Stimulated activated naive CD4-positive, alpha-beta T cell treated with Interleukin-2 at 50 U/mL for 16 hours (primary cell): ENCODE results near the gene PEX7.
"Not testable (repeated sequence)": the region's sequence is repeated elsewhere in the genome, so short reads cannot be mapped to it uniquely, and the experiment has no call there.

Experiments
- DNase-seq: peaks from one replicate; lab custom pipeline; 2025; lab: John Stamatoyannopoulos, UW

The PEX7 gene

DNA sequence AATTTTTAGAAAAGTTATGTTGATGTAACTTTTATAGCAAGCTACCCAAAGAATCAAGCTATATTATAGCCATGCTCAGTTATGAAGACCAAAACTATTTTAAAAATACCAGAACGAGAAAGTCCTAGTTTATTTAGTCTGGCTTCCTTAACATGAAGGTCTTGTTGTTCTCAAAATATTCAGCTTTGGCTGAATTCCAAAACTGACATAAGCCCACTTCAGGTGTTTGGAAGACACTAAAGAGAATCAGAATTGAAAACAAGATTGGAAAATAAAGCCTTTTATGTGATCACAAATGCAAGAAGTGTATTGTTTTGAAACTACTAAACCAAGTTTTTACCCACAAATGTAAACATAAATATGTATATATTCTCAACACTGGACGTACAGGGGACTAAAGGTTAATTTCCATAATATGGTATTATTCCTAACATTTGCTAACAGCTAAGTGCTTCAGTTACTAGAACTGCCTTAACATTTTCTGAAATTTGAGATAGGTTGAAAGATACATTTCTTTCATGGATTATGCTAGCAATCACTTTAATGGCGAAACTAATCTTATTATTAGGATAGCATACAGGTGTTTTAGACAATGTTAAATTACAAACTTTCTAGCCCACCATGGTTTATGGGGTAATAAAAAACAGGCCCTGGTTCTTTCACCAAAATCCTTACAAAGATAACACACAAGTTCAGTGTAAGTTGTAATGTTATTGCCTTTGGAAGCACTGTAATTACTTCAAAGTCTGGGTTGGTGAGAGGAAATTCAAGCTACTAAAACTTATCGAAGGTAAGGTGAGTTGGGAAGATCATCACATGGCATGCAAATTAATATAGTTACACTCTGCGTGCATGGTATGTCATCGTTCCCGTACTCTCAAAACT lies 31.7 kb upstream of the PEX7 start:
- DNase-seq: no peak

DNA sequence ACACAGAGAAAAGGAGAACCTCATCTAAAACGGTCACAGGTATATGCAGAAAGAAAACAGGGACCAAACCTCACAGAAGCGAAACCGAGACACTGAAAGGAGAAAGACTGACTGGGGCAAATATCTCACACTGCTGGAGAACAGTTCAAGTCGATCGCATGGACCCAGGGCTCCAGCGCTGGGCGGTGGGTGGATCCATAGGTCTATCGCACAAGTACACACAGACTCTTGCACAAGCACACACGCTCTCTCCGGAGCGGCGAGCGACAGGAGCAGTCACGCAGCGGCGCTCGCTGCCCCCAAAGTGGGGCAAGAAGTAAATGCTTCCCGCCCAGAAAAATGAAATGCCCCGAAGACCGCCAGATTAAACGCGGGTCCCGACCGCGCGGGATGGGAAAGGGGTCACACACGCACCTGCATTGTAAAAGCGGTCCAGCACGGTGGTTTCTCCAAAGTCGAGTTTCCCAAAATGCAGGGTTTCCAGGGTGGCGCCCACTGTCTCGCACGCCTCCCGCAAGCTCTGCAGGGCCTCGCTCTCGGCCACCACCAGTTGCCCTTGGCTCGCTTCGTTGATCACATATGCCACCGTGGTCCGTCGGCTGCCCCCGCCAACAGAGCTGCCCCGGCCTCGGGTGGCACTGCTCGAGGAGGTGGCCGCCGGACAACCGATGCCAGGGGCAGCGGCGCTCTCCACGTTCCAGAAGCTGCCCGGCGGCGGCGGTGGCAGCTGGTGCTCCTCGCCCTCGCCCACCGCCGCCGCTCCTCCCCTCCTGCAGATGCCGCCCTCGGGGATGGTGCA lies 30.9 kb upstream of the PEX7 start:
- peak; percentile 47 for DNase-seq

DNA sequence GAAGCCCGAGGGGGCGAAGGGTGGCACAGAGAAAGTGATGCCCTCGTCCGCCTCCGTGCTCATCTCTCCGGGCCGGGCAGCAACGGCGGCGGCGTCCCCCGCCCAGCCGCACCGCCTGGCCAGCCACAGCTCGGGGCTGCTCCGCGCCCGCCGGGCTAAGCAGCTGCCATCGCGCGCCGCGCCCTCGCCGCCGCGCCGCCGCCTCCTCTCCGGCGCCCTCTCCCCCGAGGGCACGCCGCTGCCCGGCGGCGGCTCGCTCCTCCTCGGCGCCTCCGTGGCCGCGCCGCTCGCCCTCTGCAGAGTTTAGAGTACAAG lies 30.3 kb upstream of the PEX7 start:
- DNase-seq: no peak

DNA sequence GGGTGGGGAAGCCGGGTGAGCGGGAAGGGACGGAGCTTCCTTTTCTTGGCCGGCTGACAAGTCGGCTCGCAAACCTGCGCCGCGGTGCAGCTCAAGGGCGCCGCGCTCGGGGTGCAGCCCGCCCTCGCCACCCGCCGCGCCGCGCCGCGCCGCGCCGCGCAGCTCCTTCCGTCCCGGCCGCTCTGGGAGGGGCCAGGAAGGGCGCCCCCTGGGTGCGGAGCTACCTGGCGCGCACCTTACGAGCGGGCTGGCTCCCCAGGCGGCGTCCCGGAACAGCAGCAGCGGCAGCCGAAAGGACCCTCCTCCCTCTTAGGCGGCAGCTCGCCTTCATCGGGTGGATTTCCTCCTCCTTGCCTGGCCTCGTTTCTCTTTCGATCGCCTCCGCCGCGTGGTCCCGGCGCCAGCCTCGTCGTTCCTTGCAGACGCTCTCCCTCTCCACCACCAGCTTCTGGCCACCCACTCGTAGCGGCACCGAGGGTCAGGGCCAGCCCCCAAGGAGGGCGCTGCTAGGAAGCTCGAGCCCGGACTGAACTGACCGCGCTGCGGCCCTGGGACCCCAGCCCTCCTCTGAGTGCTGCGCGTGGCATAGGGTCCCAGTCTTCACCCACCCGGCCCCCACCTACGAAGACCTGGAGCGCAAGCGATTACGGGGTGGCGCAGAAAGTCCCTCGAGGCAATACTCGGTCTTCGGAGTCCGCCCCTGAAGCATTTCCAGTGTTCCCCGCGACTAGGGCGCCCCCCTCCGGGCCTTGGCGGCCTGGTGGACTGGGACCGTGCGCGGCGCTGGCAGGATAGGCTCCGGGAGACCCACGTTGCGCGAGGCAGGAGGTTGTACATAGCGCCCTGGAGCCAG lies 29.8 kb upstream of the PEX7 start, which contains the start of gene MAP3K5:
TSS of gene MAP3K5 (minus strand) at position 68 of the 853 bp plus-strand sequence. CDS start 320 bp downstream, outside the sequence.
- DNase-seq: peak; percentile 94

DNA sequence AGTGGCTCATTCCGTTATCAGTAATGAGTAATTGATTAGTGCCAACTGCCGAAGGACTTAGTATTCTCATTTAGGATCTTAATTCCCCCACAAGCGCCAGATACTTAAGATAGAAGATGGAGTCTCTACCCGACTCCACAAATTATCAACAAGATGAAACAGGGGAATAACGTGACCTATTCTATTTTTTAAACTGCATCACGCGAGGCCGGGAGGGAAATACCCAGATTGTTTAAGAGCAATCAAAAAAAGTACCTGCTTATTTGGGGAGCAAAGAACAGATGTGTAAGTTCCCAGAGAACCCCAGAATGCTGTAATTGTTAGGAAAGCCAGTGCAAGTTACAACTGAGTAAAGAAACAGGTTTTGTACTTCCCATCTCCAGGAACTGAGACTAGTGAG lies 29.0 kb upstream of the PEX7 start:
- no peak for DNase-seq

DNA sequence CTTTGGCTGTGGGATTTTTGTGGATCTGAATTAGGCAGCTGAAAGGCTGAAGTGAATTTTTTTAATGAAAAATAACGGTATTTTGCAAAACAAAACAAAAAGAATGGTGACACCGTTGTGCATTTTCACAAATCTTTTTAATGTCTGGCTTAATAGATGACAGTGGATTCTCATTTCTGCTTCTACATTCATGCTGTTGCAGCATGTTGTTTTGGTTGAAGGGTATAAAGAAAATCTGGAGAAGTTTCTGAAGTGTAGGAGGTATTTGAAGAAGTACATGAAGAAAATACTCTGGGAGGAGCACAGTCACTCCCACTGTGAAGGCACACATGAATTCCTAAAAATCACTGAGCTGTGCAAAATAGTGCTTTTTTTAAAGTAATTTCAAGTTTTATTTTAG lies 27.0 kb upstream of the PEX7 start:
- DNase-seq: no peak

DNA sequence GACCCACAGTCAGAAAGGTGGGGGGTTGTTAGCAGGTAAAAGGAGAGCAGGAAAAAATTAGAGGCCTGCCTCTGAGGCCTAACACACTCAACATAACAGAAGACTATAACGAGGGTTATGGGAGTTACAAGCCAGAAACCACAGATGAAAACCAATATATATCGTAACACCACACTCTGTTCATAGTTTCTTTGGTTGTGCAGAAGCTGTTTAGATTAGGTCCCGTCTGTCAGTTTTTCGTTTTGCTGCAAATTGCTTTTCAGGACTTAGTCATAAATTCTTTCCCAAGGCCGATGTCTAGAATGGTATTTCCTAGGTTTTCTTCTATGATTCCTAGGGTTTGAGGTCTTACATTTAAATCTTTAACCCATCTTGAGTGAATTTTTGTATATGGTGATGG lies 26.4 kb upstream of the PEX7 start:
- no peak for DNase-seq

DNA sequence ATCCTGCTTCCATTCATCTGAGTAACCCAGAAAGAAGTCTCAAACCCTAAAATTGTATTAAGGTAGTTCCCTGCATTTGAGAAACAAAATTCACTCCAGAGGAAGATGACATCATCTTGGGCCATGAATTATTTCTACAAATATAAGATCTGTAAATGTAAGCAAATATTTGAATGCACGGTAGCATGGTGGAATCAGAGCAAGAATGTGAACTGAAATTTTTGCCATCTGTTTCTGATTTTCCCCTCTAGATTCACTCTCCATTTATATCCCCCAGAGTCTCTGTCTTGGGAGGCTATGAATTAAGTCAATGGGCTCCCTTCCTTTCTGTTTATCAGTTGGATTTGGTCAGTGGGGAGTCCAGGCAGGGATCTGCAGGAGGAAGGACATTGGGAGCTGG lies 24.3 kb upstream of the PEX7 start:
- no peak for DNase-seq

DNA sequence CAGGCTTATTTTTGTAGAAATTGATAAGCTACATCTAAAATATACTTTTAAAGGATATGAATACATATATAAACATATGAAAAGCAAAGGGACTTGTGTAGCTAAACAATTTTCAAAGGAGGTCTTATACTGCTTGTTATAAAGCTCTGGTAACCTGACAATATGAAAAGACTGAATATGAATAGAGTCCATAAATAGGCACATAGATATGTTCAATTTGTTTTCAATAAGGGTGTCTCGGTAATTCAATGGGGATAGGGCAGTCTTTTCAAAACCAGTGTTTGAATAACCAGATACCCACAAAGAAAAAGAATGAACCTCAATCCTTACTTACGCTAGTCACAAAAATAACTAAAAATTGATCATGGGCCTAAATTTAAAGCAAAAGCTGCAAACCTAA lies 20.8 kb upstream of the PEX7 start:
- no peak for DNase-seq

DNA sequence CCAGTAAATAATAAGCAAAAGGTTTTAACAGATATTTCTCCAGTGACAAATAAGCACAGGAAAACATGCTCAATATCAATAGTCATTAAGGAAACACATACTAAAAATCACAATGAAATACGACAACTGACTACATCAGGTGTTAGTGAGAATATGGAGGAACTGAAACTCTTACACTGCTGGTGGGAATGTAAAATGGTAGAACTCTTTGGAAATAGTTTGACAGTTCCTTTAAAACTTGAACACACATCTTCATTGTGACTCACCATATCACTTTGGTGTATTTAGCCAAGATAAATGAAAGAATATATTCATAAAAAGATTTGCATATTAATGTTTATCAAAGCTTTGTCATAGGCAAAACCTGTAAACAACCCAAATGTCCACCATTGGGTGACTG lies 18.8 kb upstream of the PEX7 start:
- DNase-seq: no peak

DNA sequence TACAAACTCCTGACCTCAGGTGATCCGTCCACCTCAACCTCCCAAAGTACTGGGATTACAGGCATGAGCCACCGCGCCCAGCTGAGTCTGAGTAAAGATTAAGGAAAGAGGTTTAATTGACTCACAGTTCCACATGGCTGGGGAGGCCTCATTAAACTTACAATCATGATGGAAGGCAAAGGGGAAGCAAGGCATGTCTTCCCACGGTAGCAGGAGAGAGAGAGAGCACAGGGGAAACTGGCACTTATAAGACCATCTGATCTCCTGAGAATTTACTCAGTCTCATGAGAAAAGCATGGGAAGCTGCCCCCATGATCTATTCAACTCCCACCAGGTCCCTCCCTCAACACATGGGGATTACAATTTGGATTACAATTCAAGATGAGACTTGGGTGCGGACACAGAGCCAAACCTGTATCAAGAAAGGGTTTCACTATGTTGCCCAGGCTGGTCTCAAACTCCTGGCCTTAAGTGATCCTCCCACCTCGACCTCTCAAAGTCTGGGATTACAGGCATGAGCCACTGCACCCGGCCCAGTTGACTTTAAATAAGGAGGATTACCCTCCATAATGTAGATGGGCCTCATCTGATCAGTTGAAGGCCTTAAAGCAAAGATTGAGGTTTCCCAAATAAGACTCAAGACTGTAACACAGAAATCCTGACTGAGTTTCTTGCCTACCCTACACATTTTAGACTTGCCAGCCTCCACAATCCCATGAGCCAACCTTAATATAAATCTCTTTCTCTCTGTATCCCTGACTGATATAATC lies 13.1 kb upstream of the PEX7 start:
- no peak for DNase-seq

DNA sequence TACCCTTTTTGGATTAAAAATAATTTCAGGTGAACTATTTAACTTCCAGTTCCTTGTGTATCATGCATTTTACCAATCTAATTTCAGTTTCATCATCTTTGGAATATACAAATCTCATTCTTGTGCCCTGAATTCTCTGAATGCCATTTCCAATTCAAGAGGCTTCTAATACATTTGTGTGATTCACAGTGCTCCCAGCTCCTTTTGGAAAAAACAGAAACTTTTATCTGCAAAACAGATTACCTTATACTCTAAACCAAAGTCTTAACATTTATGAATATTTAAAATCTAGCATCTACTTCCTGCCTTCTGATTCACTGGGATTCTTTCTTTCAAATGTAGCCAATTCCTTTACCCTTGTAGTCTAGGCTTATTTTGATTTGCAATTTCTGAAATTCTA lies 11.1 kb upstream of the PEX7 start:
- DNase-seq: no peak

DNA sequence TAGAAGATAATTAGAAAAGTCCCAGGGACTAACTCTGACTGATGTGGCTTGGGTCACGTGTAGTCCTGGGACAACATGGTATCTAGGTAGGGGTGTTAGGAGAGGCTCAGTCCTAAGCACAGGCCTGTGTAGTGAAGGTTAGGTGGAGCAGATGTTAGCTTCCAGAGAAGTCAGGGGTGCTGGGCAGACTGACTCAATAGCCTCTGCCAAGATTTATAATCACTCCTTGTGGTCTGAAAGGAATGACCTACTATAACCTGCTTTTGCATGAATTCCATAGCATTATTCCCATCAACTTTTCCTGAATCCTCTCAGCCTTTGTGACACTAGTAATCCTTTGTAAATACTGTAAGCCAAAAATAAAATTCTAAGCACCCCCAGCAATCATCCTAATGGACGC lies 10.2 kb upstream of the PEX7 start:
- no peak for DNase-seq

DNA sequence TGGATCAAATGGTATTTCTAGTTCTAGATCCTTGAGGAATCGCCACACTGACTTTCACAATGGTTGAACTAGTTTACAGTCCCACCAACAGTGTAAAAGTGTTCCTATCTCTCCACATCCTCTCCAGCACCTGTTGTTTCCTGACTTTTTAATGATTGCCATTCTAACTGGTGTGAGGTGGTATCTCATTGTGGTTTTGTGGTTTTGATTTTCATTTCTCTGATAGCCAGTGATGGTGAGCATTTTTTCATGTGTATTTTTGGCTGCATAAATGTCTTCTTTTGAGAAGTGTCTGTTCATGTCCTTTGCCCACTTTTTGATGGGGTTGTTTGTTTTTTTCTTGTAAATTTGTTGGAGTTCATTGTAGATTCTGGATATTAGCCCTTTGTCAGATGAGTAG lies 6.8 kb upstream of the PEX7 start:
- DNase-seq: not testable (repeated sequence)

DNA sequence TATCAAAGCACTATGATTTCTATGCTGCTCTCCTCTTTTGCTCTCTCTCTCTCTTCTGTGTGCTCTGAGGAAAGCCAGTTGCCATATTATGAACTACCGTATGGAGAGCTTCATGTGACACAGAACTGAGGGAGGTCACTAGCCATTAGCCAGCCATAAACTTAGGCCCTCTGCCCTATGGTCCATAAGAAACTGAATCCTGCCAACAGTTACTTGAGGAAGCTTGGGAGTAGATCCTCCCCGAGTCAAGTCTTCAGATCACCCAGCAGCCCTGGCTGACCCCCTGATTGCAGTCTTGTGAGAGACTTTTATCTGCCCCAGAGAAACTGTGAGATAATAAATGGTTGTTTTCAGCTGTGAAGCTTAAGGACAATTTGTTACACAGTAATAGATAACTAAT lies 5.7 kb upstream of the PEX7 start:
- no peak for DNase-seq

DNA sequence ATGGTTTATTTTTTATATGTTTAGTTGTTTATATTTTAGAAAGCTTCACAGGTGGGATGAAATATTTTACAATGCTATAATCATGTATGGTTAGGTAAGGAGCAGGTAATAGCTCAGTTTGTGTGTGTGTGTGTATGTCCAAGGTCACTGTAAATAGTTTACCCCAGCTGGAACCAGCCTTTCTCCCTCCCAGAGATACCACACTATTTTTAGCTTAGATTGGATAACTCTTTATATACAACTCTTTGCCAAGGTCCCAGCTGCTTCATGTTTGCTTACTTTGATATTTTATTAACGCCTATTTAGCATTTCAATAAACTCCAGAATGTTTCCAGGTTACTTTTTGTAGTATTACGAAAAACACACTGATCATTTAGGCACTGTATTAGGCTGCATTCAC lies 1.8 kb upstream of the PEX7 start:
- DNase-seq: no peak

DNA sequence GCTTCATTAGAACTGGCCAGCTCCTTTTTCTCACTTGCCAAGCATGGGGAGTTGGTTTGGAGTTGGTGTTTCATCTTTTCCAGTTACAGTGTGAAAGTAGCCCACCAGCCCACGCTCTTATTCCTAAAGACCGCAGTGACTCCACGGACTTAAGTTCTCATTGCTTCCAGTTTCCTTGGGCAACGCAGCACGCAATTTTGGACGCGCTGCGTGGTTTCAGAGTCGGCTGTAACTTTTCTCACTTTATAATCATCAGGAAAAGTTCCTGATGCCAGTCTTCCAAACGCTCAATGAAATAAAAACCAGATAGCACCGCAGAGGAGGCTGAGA lies 381 bp upstream of the PEX7 start:
- peak; percentile 40 for DNase-seq

DNA sequence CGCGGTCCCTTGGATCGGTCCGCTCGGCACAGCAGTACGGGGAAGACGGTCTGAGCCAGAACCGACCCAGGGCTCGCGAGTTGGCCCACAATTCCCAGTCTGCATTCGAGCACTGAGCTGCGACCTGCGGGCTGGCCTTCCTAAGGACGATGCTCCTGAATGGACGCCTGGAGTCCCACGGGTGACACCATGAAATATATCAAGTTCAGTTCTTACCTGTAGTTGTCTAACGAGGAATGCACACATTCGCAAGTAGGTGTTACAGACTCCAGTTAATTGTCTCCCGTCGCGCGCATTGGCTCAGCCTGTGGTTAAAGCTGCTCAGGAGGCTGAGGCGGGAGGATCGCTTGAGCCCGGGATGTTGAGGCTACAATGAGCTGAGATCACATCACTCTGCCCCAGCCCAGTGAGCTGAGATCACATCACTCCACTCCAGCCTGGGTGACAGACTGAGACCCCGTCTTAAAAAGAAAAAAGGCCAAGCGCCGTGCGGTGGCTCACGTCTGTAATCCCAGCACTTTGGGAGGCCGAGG lies 802 bp downstream of the PEX7 start:
- no peak for DNase-seq

DNA sequence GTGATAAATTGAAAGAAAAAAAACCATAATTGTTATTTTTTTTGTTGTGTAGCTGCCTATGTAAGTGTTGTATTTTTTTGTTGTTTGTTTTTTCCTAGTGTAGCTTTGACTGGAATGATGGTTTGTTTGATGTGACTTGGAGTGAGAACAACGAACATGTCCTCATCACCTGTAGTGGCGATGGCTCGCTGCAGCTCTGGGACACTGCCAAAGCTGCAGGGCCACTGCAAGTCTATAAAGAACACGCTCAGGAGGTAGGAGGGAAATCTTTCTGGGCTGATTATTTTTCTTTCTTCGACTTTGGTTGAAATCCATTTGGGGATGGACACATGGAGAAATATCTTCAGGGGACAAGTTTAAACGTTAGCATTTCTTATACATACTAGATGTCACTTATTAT lies 3.8 kb downstream of the PEX7 start:
- no peak for DNase-seq

DNA sequence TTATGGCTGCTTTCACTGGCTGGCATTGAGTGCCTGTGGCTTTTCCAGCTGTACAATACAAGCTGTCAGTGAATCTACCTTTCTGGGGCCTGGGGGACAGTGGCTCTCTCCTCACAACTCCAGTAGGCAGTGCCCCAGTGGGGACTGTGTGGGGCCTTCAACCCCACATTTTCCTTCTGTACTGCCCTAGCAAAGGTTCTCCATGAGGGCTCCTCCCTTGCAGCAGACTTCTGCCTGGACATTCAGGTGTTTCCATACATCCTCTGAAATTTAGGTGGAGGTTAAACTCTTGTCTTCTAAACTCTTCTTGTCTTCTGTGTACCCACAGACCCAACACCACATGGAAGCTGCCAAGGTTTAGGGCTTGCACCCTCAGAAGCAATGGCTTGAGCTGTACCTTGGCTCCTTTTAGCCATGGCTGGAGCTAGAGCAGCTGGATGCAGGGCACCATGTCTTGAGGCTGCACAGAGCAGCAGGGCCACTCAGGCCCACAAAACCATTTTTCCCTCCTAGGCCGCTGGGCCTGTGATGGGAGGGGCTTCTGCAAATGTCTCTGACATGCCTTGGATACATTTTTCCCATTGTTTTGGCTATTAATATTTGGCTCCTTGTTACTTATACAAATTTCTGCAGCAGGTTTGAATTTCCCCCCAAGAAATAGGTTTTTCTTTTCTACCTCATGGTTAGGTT lies 9.6 kb downstream of the PEX7 start:
- DNase-seq: no peak
